Kidney epithelial cell (primary cell): ENCODE results near the gene MVB12B. TPM values are rescaled to one million over a fixed set of nuclear protein-coding genes. Genes with fewer than 3 reads are reported as not detected.

Experiments
- DNase-seq: peaks from one replicate; pipeline ENCODE4 v3.0.0-alpha.2; 2010; ENCODE audit warnings: low read depth
- H3K27me3 ChIP-seq: 2 replicates; pipeline ENCODE4 v1.6.0; 2011; ENCODE audit warnings: low read length; ENCODE audit not compliant: control insufficient read depth, insufficient read depth
- H3K36me3 ChIP-seq: 2 replicates; pipeline ENCODE4 v1.5.1; 2011; ENCODE audit warnings: low read length; ENCODE audit not compliant: control insufficient read depth, insufficient read depth
- H3K4me3 ChIP-seq: 2 replicates; pipeline ENCODE4 v1.5.1; 2011; ENCODE audit warnings: low read depth, mild to moderate bottlenecking, control low read depth, low read length
- total RNA-seq: library from RNA; depleted of rRNA; stranded (reverse); fragments of >200 nt; gene quantifications from 2 replicates; pipeline ENCODE4 v1.2.3, GENCODE V29; 2015
- TF ChIP-seq, protein P1 (sequence below): IDR thresholded peaks from 2 replicates; pipeline ENCODE4 v1.5.1; 2011; ENCODE audit warnings: mild to moderate bottlenecking, moderate library complexity, low read length, control low read depth, inconsistent platforms; ENCODE audit not compliant: insufficient read depth, poor library complexity, severe bottlenecking

The MVB12B gene
- total RNA-seq, 1 donor from 2014 or later: 13.1 TPM

GRCh38 chr9:126372716-126373115, 46.1 kb downstream of the MVB12B start:
- no peak for DNase-seq
- H3K36me3 ChIP-seq: no peaks in the 10 kb centered on the region
- no peak overlapping the region for H3K4me3 ChIP-seq
- no peaks in the 10 kb centered on the region for H3K27me3 ChIP-seq
- TF ChIP-seq, protein P1, sequence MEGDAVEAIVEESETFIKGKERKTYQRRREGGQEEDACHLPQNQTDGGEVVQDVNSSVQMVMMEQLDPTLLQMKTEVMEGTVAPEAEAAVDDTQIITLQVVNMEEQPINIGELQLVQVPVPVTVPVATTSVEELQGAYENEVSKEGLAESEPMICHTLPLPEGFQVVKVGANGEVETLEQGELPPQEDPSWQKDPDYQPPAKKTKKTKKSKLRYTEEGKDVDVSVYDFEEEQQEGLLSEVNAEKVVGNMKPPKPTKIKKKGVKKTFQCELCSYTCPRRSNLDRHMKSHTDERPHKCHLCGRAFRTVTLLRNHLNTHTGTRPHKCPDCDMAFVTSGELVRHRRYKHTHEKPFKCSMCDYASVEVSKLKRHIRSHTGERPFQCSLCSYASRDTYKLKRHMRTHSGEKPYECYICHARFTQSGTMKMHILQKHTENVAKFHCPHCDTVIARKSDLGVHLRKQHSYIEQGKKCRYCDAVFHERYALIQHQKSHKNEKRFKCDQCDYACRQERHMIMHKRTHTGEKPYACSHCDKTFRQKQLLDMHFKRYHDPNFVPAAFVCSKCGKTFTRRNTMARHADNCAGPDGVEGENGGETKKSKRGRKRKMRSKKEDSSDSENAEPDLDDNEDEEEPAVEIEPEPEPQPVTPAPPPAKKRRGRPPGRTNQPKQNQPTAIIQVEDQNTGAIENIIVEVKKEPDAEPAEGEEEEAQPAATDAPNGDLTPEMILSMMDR: no peak

DNA sequence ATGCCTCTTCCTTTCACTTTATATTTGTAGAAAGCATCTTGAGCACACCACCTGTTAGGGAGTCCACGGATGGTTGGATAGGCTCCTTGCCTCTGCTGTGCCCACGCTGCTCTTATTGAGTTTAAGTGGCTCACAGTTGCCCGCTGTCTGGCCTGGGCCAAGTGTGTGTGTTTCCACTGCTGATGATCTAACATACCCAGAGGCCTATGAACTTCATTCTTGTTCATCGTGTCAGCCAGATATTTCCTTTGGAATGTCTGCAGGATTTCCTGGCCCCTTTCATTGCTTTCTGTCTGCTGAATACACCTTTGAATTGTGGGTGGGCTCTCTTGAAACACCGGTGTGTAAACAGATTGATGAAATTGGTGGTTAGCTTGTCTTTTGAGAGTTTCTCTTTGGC, 46.6 kb downstream of the MVB12B start:
- H3K4me3 ChIP-seq: no peak overlapping the region
- peak; percentile 50 for DNase-seq
- no peaks in the 10 kb centered on the region for H3K27me3 ChIP-seq
- TF ChIP-seq, protein P1: no peak
- H3K36me3 ChIP-seq: no peaks in the 10 kb centered on the region

- DNase-seq: no peak
- Histone ChIP-seq H3K27me3 (no peaks in the 10 kb centered on the region), H3K4me3 (no peak overlapping the region), H3K36me3 (no peaks in the 10 kb centered on the region)
- TF ChIP-seq, protein P1: no peak
Observed at GRCh38 chr9:126374366-126374781, 47.7 kb downstream of the MVB12B start.

DNA sequence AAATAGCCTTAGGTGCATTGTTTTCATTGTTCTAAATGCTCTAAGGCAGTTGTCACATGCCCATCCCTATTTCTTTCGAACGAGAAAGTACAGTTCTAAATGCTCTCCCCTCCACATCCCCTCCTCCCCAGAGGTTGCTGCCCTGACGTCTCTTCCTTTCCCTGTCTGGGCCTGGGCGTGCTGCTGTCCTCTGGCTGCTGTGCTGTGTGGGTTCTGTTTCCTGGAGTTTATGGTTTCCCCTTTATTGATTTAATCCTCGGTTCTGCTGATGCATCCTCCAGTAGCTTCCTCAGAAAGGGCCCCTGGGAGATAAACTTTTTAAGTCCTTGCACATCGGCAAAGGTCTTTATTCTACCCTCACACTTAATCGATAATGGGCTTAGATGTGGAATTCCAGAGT, 48.8 kb downstream of the MVB12B start:
- no peak overlapping the region for H3K4me3 ChIP-seq
- H3K36me3 ChIP-seq: no peaks in the 10 kb centered on the region
- no peak for DNase-seq
- H3K27me3 ChIP-seq: no peaks in the 10 kb centered on the region
- TF ChIP-seq, protein P1: no peak

GRCh38 chr9:126376311-126377175, 49.9 kb downstream of the MVB12B start:
- Histone ChIP-seq H3K4me3 (no peak overlapping the region), H3K36me3 (no peaks in the 10 kb centered on the region), H3K27me3 (no peaks in the 10 kb centered on the region)
- DNase-seq: no peak
- TF ChIP-seq, protein P1: no peak

DNA sequence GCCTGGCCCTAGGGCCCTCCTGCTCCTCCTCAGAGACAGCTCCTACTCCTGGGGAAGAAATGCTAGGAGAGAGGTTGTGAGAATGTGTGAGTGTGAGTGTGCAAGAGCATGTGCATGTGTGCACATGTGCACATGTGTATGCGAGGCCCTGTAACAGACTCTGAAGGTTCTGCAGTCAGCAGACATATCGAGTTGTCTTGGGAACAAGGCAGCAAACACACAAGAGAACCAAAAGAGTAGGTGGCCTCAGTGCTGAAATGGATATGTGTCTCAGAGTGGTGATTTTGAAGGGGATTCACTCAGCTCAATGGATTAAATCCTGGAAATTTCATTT, 50.5 kb downstream of the MVB12B start:
- no peaks in the 10 kb centered on the region for H3K27me3 ChIP-seq
- DNase-seq: no peak
- no peaks in the 10 kb centered on the region for H3K36me3 ChIP-seq
- TF ChIP-seq, protein P1: no peak
- H3K4me3 ChIP-seq: no peak overlapping the region
